IPS-18c (cell line): ENCODE data around the gene ZNF296.

Source experiments
- H3K4me3 ChIP-seq: 2 replicates; pipeline ENCODE4 v1.7.0; 2013; ENCODE audit warnings: low read depth, mild to moderate bottlenecking, low read length, moderate library complexity; ENCODE audit not compliant: insufficient read depth
- H3K9me3 ChIP-seq: one replicate; pipeline ENCODE4 v1.6.1; 2013; ENCODE audit warnings: mild to moderate bottlenecking, low read length, moderate library complexity; ENCODE audit not compliant: control insufficient read depth, insufficient read depth

The ZNF296 gene

DNA sequence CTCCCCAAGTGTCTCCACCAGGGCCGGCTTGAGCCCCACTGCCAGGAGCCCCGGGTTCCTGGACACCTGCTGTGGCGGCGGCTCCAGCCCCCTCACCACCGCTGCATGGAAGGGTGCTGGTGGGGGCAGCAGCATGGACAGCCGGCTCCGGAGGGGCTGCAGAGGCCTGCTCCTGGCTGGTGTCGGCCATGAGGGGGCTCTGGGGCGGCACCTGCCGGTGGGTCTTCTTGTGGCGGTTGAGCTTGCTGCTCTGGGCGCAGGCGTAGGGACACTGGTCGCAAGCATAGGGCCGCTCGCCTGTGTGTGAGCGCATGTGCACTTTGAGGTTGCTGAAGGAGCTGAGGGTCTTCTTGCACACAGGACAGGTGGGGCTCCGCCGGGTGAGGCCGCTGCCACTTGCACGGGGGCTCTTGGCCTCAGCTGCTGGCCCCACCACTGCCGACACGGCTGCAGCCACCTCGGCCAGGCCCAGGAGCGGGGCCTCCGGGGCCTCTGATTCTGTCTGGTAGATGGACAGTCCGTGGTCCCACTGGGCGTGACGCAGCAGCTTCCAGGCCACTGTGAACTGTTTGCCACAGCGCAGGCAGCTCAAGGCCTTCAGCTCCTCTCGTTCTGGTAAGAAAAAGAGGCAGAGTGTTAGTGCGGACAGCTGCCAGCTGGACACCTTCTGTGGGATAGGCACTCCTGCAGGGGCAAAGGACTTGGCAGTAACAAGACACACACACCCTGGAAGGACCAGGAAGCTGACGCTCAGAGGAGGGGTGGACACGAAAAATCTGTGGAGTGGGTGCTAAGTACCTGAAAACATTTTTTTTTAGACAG is 4.1 kb downstream of the ZNF296 start:
- Histone ChIP-seq H3K9me3 (no peaks in the 10 kb centered on the region), H3K4me3 (no peak overlapping the region)

DNA sequence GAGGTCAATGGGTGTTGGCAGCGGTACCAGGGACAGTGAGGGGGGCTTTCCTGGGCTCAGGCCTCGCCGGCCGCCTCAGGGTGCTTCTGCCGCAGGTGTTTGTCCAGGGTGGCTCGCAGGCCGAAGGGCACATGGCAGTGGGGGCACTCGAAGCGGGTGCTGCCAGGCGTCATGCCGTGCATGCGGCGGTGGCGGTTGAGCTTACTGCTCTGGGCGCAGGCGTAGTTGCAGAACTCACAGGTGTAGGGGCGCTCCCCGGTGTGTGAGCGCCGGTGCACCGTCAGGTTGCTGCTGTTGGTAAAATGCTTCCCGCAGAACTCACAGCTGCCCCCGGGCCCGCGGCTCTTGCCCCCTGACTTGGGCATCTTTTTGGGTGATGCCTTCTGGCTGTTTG is 4.7 kb downstream of the ZNF296 start:
- Histone ChIP-seq H3K9me3 (no peaks in the 10 kb centered on the region), H3K4me3 (no peak overlapping the region)

DNA sequence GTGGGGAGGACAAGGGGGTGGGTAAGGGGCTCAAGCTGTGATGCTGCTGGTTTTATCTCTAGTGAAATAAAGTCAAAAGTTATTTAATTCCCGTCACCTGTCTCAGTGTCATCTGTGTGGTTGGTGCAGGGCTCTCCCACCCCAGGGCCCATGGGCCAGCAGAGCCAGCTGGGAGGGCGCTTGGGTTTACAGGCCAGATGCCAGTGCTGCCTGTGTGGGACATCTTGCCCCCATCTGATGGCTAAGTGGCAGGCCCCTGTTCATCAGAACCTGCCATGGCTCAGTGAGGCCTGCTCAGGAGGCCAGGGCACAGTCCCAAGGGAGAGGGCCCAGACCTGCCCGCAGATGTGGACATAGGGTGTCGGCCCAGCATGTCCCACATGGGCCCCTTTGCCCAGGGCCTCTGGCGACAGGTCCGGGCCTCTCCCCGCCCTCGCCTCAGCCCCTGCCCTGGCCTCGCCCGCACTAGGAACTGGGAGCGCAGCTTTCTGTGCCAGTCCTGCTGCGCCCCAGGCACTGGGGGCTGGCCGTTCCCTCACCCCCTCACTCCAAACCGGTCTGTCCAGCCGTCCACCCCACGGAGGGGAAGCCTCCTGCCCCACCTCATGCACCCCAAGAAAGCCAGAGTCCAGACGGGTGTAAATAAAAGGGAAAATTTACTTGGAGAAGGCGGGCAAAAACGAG is 5.3 kb downstream of the ZNF296 start:
- Histone ChIP-seq H3K9me3 (no peaks in the 10 kb centered on the region), H3K4me3 (no peak overlapping the region)

DNA sequence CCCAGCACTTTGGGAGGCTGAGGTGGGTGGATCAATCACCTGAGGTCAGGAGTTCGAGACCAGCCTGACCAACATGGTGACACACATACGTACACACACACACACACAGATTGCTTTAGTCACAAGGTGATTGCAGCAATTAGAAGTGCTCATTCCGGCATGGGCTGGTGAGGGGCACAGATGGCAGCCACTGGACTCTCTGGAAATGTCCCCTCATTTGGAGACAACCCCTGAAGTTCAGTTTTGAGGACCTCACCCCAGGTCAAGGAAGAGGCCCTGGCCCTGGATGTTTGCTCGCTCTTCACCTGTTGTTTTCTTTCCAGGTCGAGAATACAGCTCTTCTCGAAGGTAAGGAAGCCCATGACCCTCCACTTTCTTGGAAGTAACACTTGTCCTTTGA is 6.1 kb downstream of the ZNF296 start:
- Histone ChIP-seq H3K4me3 (no peak overlapping the region), H3K9me3 (no peaks in the 10 kb centered on the region)

DNA sequence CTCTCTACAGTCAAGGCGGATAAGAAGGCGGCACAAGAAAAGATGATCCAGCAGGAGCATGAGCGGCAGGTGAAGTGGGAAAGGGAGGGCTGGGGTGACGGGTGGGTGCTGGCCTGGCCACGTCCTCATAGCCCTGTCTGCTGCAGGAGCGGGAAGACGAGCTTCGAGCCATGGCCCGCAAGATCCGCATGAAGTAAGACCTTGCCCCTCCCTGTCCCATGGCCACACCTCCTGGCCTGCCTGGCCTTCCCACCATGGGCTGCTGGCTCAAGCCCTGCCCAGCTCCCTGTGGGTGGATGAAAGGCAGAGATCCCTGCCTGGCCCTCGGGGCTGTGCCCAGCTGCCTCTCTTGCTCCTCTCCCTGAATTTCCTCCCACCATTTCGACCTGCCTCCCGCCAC is 7.2 kb downstream of the ZNF296 start:
- Histone ChIP-seq H3K9me3 (no peaks in the 10 kb centered on the region), H3K4me3 (no peak overlapping the region)

DNA sequence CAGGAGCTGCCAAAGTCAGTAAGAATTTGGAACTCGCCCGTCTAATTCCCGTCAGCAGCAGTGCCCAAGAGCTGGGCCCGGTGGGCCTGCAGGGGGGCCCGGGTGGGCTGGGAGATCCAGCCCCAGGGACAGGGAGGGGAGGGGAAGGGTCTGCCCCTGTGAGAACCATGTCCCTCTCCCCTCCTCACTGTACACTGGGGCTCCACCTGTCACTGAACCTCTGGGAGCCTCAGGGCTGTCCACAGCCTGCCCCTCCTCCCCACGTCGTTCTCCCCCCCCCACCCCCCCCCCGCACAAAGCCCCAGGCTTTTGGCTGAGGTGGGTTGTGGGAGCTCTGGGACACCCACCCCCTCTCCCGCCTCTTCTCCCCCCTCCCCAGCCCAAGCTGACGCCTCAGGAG is 8.2 kb downstream of the ZNF296 start:
- Histone ChIP-seq H3K9me3 (no peaks in the 10 kb centered on the region), H3K4me3 (no peak overlapping the region)

DNA sequence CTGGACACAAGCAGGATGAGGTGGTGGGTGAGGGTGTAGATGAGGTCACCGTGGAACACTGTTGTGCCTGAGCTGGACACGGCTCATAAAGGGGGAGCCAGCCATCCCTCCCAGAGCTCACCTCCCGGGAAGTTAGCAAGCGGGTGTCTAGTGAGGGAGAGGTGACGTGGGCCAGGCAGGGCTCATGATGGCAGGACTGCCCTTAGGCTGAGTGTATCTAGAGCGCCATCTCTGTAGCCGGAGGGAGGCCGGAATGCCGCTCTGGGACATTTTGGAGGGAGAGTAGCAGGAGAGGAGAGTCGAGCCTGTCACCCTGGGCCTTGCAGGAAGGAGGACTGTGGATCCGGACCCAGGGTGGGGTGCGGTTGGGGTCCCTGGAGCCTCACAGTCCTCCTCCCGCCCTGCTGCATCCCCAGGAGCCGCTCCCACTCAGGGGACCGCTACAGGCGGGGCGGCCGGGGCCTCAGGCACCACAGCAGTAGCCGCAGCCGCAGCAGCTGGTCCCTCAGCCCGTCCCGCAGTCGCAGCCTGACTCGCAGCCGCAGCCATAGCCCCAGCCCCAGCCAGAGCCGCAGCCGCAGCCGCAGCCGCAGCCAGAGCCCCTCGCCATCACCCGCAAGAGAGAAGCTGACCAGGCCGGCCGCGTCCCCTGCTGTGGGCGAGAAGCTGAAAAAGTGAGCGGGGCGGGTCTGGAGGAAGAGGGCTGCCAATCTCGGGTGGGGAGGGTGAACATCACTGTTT is 9.2 kb downstream of the ZNF296 start:
- H3K9me3 ChIP-seq: no peaks in the 10 kb centered on the region
- H3K4me3 ChIP-seq: no peak overlapping the region

DNA sequence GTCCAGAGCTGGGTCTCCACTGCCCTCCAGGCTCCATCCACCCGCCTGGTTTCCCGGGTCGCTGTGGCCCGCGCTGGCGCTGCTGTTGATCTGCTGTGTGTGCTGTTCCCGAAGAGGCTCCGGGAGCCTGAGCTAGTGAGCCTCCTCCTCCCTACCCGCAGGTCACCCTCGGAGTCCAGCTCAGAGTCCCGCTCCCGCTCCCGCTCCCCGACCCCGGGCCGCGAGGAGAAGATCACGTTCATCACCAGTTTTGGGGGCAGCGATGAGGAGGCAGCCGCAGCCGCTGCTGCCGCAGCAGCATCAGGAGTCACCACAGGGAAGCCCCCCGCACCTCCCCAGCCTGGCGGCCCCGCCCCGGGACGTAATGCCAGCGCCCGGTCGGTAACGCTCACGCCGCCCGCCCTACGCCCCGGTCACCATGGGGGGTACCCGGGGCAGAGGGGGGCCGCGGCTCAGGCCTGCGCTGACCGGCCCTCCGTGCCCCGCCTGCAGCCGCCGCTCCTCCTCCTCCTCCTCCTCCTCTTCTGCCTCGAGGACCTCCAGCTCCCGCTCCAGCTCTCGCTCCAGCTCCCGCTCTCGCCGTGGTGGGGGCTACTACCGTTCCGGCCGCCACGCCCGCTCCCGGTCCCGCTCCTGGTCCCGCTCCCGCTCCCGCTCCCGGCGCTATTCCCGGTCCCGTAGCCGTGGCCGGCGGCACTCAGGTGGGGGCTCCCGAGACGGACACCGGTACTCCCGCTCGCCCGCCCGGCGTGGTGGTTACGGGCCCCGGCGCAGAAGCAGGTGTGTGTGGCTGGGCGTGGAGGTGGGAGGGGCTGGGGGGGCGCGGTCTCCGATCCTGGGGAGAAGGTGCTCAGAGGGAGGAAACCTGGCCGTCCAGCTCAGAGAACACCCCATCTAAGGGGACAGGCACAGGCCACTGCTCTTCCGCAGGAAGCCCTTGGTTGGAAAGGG is 12.2 kb downstream of the ZNF296 start:
- no peaks in the 10 kb centered on the region for H3K9me3 ChIP-seq
- H3K4me3 ChIP-seq: no peak overlapping the region

DNA sequence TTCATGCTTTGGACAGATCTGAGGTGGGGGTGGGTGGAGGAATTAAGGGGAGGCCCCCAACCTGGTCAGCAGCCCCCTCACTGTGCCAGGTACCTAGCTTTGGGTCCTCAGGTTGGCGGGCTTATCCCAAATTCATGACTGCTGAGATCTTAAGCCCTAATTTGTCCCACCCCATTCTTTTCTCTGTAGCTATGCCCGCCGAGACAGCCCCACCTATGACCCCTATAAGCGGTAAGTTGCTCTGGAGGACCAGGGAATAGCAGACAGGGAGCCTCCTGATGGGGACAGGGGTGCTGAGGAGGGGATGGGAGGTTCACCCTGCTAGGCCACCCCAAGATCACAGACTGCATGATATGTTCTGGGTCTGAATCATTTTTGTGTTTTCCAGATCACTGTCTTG is 14.3 kb downstream of the ZNF296 start:
- Histone ChIP-seq H3K4me3 (no peak overlapping the region), H3K9me3 (no peaks in the 10 kb centered on the region)

DNA sequence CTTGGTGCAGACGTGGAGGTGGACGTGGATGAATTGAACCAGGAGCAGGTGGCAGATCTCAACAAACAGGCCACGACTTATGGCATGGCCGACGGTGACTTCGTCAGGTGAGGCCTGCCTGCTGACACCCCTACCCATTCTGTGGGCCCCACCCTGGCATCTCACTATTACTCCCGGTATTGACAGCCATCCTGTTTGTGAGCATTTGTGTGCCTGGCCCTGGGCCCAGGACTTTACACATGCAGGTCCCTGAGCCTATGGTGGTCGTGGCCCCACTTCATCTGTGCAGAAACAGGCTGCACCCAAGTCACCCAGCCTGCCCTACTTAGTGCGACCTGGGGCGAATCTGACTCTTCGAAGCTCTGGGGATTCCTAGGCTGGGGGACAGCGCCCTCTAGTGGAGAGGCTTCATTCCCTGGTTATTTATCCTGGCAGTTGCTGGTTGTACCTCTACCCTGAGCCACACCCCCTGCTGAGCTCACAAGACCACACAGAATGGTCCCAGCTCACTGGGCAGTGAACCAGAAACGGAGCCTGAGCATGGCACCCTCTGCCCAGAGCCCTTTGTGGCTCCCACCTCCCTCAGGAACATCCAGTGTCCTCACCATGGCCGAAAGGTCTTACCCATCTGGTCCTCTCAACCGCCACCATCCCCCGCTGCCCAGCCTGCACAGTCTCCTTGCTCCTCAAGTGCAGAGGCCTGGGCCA is 16.9 kb downstream of the ZNF296 start:
- Histone ChIP-seq H3K4me3 (no peak overlapping the region), H3K9me3 (no peaks in the 10 kb centered on the region)

DNA sequence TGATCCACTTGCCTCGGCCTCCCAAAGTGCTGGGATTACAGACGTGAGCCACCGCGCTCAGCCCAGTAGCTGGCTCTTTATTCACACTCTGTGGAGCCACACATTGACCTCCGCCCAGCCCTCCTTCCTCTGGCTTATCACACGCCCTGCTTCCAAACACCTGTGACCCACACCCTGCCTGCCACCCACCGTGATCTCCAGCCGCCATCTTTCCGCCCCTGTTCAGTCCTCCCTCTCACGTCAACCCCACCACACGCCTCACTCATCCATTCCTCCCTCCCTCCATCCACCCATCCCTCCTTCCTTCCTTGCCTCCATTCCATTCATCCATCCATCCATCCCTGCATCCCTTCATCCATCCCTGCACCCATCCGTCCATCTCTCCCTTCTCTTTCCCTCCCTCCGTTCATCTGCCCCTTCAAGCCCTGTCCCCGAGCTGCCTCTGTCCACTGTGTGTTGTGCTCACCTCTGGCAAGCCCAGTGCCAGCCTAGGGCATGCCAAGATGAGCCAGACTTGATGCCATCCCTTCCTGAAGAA is 17.6 kb downstream of the ZNF296 start:
- Histone ChIP-seq H3K9me3 (no peaks in the 10 kb centered on the region), H3K4me3 (no peak overlapping the region)

DNA sequence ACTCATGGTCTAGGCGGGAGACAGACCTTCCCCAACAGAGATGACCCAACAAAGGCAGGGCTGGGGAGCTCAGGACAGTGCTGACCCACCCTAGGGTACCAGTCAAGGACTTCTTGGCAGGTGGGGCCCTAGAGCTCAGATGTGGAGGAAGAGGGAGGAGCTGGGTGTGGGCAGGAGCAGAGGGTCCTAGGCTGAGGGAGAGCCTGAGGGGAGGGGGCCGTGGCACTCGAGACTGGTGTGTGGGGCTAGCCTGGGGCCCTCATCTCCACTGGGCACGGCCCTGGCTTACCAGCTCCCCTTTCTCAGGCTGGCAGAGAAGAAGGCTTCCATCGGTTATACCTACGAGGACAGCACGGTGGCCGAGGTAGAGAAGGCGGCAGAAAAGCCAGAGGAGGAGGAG is 18.8 kb downstream of the ZNF296 start:
- no peaks in the 10 kb centered on the region for H3K9me3 ChIP-seq
- no peak overlapping the region for H3K4me3 ChIP-seq

DNA sequence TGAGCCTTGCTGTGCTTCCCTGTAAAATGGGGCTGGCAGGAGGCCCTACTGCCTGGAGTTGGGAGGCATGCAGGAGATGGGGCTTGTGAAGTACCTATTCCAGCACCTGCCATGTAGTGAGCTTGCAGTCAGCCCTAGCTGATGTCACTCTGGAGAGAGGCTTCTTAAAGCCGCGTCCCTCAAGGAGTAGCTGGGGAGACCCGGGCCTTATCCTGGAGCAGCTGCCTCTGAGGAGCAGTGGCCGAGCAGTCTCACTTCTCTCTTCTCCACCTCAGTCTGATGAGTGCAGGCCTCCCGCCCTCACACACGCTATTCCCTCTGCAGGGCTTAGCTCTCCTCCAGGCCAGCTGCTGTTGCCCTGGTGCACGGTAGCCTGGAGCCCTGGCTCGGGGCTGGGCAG is 19.4 kb downstream of the ZNF296 start:
- Histone ChIP-seq H3K9me3 (no peaks in the 10 kb centered on the region), H3K4me3 (no peak overlapping the region)

DNA sequence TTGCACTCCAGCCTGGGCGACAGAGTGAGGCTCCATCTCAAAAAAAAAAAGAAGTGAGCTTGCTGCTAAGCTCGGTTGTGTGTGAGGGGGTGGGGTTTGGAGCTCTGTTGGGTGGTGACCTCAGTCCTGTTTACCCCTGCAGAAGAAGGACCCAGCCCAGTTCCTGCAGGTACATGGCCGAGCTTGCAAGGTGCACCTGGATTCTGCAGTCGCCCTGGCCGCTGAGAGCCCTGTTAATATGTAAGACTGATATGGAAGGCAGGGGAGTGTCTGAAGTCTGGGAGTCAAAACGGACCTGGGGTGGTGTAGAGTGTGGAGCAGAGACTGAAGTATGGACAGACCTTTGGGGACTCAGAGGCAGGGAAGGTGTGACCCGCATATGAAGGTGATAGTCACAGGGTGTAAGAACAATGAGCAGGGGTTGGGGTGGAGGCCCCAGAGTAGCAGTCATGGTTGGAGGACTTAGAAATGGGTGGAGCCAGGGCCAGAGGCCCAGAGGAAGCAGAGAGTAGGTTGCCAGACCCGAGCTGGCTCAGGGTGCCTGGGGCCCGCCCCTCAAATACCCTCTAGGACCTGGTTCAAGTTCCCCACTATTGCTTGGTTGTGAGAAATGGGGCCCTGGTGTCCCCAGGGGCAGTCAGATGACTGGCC is 24.2 kb downstream of the ZNF296 start:
- Histone ChIP-seq H3K4me3 (no peak overlapping the region), H3K9me3 (no peaks in the 10 kb centered on the region)

DNA sequence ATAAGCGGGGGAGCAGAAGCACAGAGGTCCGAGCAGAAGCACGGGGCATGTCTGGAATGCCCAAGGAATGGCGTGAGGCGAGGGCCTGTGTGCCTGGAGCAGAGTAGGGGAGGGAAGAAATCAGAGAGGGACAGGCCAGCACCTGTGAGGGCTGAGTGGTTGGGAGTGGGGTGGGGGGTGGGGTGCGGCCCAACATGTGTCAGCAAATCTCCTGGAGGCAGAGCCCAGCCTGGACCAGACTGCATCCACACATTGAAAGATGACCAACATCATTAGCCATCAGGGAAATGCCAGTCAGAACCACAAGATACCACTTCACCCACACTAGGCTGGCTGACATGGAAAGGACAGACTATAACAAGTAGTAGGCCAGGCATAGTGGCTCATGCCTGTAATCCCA is 26.2 kb downstream of the ZNF296 start:
- H3K4me3 ChIP-seq: no peak overlapping the region
- no peaks in the 10 kb centered on the region for H3K9me3 ChIP-seq
